HG02852 (cell line): ENCODE measurements around the gene VWCE.
"Not testable (repeated sequence)": the region's sequence is repeated elsewhere in the genome, so short reads cannot be mapped to it uniquely, and the experiment has no call there.

Experiments
- ATAC-seq: cut with Tn5 transposase; IDR thresholded peaks from one replicate; pipeline ENCODE4 v1.9.1; 2021; ENCODE audit warnings: mild to moderate bottlenecking, moderate library complexity; ENCODE audit not compliant: unreplicated experiment

The VWCE gene

DNA sequence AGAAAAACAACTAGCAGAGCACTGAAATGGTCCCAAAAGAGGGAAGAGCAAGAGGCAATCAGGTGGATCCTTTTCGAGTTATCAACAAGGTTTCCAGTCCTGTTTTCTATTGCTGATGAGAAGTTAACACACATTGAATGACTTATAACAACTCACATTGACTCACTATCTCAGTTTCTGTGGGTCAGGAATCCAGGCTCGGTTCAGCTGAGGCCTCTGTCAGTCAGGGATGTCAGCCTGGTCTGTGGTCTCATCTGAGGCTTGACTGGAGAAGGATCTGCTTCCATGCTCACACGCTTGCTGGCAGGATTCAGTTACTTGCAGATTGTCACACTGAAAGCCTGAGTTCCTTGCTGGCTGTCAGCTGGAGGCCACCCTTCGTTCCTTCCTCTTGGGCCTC, 76.8 kb downstream of the VWCE start:
- not testable (repeated sequence) for ATAC-seq

DNA sequence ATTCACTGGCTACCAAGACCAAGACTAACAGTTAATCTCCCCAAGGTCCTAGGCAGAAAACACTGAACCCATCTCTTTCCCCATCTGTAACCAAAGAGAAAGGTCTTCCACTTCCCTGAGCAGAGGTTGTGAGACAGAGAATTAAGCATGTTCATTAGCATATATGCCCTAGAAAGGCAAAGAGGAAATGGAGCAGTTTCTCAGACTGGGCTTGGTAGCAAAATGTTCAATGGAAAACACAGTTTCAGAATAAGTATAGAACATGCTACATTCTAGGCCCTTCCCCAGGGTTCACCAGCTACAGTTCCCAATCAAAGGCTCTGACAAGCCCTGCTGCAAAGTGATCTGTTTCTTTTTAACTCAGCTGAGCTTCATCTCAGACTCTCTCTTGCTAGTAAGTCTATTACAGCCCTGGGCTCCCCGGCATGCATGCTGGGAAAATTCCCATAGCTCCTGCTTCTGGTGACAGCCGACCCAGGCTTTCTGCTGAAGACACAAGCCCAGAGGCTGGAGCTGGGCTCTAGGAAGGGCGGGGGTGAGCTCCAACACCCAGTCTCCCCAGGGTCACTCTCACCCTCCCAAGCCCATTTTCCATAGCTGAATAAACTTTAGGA, 81.3 kb downstream of the VWCE start:
- not testable (repeated sequence) for ATAC-seq

DNA sequence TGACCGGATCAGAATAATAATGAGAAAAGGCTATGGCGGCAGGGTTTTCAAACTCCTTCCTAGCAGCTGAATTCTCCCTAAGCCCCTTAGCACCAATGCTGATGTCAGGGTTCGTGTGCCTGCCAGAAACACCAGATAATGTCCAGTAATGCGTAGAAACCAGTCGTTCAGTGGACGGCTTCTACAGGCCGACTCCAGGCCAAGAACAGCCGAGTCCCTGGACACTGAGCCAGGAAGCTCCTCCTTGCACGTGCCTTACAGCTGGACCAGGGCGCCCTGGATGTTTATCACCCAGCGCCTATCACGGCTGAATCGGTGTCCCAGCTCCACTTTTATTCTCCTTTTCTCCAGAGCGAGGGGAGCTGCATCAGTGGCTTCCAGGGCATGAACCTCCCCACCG, 82.9 kb downstream of the VWCE start:
- not testable (repeated sequence) for ATAC-seq

DNA sequence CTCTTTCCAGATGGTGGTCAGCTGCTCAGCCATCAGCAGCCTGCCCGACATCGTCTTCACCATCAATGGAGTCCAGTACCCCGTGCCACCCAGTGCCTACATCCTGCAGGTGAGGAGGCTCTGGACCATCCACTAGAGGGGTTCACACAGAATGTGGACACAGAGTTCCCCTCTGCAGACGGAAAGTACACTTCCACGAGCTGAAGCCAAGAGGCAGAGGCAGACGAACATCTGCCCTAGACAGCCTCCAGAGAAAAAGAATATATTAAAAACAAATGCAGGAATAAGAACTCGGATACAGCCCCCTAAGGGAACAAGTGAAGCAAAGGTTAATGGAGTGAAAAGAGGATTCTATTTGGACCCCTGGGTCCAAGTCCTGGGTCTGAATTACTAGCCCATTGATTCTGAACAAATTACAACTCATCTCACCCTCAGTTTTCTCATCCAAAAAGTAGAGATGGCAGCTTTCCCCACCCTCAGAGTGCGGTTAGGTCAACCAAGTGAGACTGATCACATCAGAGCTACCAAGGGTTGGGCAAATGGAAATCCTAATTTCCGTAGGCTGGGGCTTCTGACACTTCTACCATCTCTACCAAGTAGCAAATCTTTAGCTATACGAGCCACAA, 83.7 kb downstream of the VWCE start:
- not testable (repeated sequence) for ATAC-seq

DNA sequence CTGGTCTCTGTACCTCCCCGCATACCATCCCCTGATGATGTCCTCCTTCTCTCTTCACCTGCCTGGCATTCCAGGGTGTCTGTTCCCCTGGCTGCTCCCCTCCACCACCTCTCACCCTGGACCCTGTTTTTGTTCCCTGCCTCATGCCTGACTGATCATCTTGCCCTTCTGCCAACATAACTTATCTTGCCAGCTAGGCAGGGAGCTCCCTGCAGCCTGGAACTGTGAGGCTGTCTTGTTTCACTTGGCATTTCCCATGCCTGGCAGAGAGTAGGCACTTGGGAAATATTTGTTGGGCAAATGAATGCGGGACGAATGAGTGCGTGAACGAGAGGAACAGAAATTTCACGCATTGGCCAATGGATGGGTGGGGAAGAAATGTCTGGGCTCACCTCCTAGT, 84.5 kb downstream of the VWCE start:
- not testable (repeated sequence) for ATAC-seq
